T-cell (primary cell): Measurements from ENCODE around the gene RNF103. TPM values are rescaled to one million over a fixed set of nuclear protein-coding genes. Genes with fewer than 3 reads are reported as not detected.

Source experiments
- ATAC-seq, 4 experiments: fragments of 200-7000 bp in 3 of 4; fragments of 150-1000 bp in 1 of 4; cut with Tn5 transposase; replicated peaks in 1 of 4; 1 replicate in 3 of 4; 2 replicates in 1 of 4; pipeline ENCODE4 v1.10.0; 2021; ENCODE audit warnings: moderate library complexity in 3 of 4, mild to moderate bottlenecking in 2 of 4, moderate number of reproducible peaks in 1 of 4
- CTCF ChIA-PET, 2 donors: fragments of 300-600 bp; sonication (Branson Sonifier 250); formaldehyde crosslinking; loops; one replicate each; lab custom pipeline; 2022; ENCODE audit warnings: antibody characterized with exemption in 2 of 2; lab: Charles Lee
- POLR2A ChIA-PET, 2 donors: fragments of 300-600 bp; sonication (Branson Sonifier 250); formaldehyde crosslinking; loops; one replicate each; lab custom pipeline; 2022; ENCODE audit warnings: antibody characterized with exemption in 2 of 2; lab: Charles Lee
- DNase-seq, 35 experiments: peaks; one replicate each; pipeline versions ENCODE4 v3.0.0 to v3.0.0-alpha.2; 2013 to 2023
- H3K27ac ChIP-seq: one replicate; pipeline ENCODE4 v1.5.1; 2013; ENCODE audit warnings: low read length
- H3K27me3 ChIP-seq, 2 experiments: replicated peaks in 1 of 2; 1 replicate in 1 of 2; 2 replicates in 1 of 2; pipeline versions ENCODE4 v1.6.1 to v1.7.0; 2013; ENCODE audit warnings: low read length in 1 of 2, mixed read lengths in 1 of 2; ENCODE audit not compliant: control insufficient read depth in 2 of 2, insufficient read depth in 2 of 2; ENCODE audit errors: extremely low read depth in 1 of 2
- H3K36me3 ChIP-seq, 2 donors: 1 replicate in 1 of 2; 2 replicates in 1 of 2; pipeline versions ENCODE4 v1.6.1 to v1.7.0; 2013; ENCODE audit warnings: low read length in 1 of 2; ENCODE audit not compliant: control insufficient read depth in 2 of 2, insufficient read depth in 1 of 2; ENCODE audit errors: extremely low read depth in 1 of 2
- H3K4me1 ChIP-seq, 2 experiments: 1 replicate in 1 of 2; 2 replicates in 1 of 2; pipeline versions ENCODE4 v1.6.1 to v1.7.0; 2013; ENCODE audit warnings: low read length in 2 of 2, mixed read lengths in 1 of 2; ENCODE audit not compliant: insufficient read depth in 2 of 2, control insufficient read depth in 1 of 2; ENCODE audit errors: extremely low read depth in 1 of 2
- H3K4me3 ChIP-seq, 2 donors: 1 replicate in 1 of 2; 2 replicates in 1 of 2; pipeline versions ENCODE4 v1.5.1 to v1.7.0; 2013; ENCODE audit warnings: mild to moderate bottlenecking in 2 of 2, low read length in 1 of 2, moderate library complexity in 1 of 2; ENCODE audit not compliant: control insufficient read depth in 1 of 2; ENCODE audit errors: extremely low read depth in 1 of 2
- H3K9me3 ChIP-seq: 2 replicates; pipeline ENCODE4 v1.7.0; 2013
- H3K27ac Mint-ChIP-seq, 2 donors: one replicate each; pipeline ENCODE4 v1.8.0; 2020 to 2021; ENCODE audit warnings: mild to moderate bottlenecking in 2 of 2, mixed read lengths in 2 of 2
- H3K27me3 Mint-ChIP-seq, 2 donors: one replicate each; pipeline ENCODE4 v1.8.0; 2021 to 2022; ENCODE audit warnings: mixed read lengths in 2 of 2
- H3K36me3 Mint-ChIP-seq: one replicate; pipeline ENCODE4 v1.8.0; 2021; ENCODE audit warnings: mixed read lengths
- H3K4me1 Mint-ChIP-seq, 3 donors: one replicate each; pipeline ENCODE4 v1.8.0; 2020 to 2022; ENCODE audit warnings: mixed read lengths in 3 of 3, mild to moderate bottlenecking in 1 of 3
- H3K4me3 Mint-ChIP-seq, 3 donors: one replicate each; pipeline ENCODE4 v1.8.0; 2020 to 2022; ENCODE audit warnings: mild to moderate bottlenecking in 3 of 3, mixed read lengths in 3 of 3, moderate library complexity in 3 of 3
- H3K9me3 Mint-ChIP-seq, 3 donors: one replicate each; pipeline ENCODE4 v1.8.0; 2020 to 2022; ENCODE audit warnings: mixed read lengths in 3 of 3
- WGBS: methylation state at CpG from one replicate; pipeline ENCODE4 v1.1.5; 2013; ENCODE audit warnings: missing lambda C conversion rate; ENCODE audit not compliant: insufficient coverage; 5-methylcytosine and 5-hydroxymethylcytosine counted together
- total RNA-seq, 35 experiments: library from RNA in 6 of 35; stranded (reverse) in 6 of 35; fragments of 120-200 nt in 1 of 35; gene quantifications; one replicate each; pipeline versions ENCODE4 v1.2.1 to v1.2.4 and lab custom pipeline; 2013 to 2026

RNF103 gene
- total RNA-seq, 5 donors from 2014 or later (not counting 1 experiment from before 2014, with no cell fraction given): 30.3 to 65.1 (median 32.7) TPM

DNA sequence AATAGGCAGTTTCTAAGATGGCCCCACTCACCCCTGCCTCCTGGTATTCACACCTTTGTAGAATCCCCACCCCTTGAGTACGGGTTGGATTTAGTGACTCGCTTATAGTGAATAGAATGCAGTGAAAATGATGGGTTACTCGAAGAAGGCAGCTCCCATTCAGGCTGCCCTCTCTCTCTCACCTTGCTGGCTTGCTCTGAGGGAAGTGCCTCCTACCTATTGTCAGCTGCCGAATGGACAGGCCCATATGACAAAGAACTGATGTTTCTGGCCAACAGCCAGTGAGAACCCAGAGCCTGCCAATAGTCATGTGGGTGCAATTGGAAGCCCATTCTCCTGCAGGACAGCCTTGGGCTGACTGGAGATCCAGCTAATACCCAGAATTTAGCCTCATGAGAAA lies 22.1 kb upstream of the RNF103 start:
- H3K27me3 ChIP-seq: peaks cover 0 to 6% of the 10 kb centered on the region in 2 experiments
- no peaks in the 10 kb centered on the region for H3K4me1 ChIP-seq
- no peaks in the 10 kb centered on the region for H3K36me3 ChIP-seq
- ChIA-PET POLR2A (no interaction called here), CTCF (no interaction called here)
- WGBS: 29% methylated on average over 1 of the region's 4 CpGs
- Mint-ChIP-seq H3K27me3 (peaks cover 7 to 13% of the 10 kb centered on the region in 2 donors), H3K9me3 (peaks cover 5 to 30% (median 22%) of the 10 kb centered on the region in 3 donors), H3K36me3 (peaks cover 24% of the 10 kb centered on the region), H3K4me1 (no peaks in the 10 kb centered on the region), H3K27ac (no peak overlapping the region), H3K4me3 (no peak overlapping the region)
- no peak overlapping the region for H3K4me3 ChIP-seq
- H3K27ac ChIP-seq: no peak overlapping the region
- H3K9me3 ChIP-seq: peaks cover 7% of the 10 kb centered on the region
- no peak for DNase-seq
- no peak for ATAC-seq

DNA sequence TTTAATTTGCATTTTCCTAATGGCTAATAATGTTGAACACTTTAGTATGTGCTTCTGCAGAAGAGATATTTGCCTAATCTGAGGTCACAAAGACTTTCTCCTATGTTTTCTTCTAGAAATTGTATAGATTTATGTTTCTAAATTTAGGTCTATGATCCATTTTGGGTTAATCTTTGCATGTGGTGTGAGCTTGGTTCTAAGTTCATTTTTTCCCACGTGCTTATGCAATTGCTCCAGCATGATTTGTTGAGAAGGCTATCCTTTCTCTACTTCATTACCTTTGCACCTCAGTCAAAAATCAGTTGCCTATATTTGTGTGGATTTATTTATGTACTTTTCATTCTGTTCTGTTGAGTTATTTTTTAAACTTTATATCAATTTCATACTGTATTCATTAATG lies 15.0 kb upstream of the RNF103 start:
- POLR2A ChIA-PET: no interaction called here
- Mint-ChIP-seq H3K27me3 (no peaks in the 10 kb centered on the region), H3K36me3 (peaks cover 3% of the 10 kb centered on the region)

DNA sequence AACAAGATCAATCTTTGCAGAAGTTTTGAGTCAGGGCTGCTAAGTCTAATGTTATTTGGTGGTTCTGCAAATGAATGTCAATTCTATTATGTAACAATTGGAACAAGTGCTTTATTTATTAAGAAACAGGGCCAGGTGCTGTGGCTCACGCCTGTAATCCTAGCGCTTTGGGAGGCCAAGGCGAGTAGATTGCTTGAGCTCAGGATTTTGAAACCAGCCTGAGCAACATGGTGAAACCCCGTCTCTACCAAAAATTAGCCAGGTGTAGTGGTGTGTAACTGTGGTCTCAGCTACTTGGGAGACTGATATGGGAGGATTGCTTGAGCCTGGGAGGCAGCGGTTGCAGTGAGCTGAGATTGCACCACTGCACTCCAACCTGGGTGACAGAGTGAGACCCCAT lies 13.2 kb upstream of the RNF103 start:
- ChIA-PET POLR2A (no interaction called here), CTCF (no interaction called here)
- H3K9me3 Mint-ChIP-seq: peaks cover 0 to 15% (median 3%) of the 10 kb centered on the region in 3 donors

More for the DNA sequence above, 15.0 kb upstream of the RNF103 start:
- Histone ChIP-seq H3K4me3 (no peak overlapping the region), H3K27ac (no peak overlapping the region), H3K9me3 (no peaks in the 10 kb centered on the region), H3K36me3 (no peaks in the 10 kb centered on the region), H3K27me3 (peaks cover 0 to 2% of the 10 kb centered on the region in 2 experiments), H3K4me1 (no peaks in the 10 kb centered on the region)
- Mint-ChIP-seq H3K9me3 (peaks cover 0 to 15% (median 3%) of the 10 kb centered on the region in 3 donors), H3K27ac (no peak overlapping the region), H3K4me3 (no peak overlapping the region), H3K4me1 (no peaks in the 10 kb centered on the region)
- no CpG with 5 or more reads among the region's 1 CpG for WGBS
- ATAC-seq: no peak
- no peak for DNase-seq
- CTCF ChIA-PET: no interaction called here

DNA sequence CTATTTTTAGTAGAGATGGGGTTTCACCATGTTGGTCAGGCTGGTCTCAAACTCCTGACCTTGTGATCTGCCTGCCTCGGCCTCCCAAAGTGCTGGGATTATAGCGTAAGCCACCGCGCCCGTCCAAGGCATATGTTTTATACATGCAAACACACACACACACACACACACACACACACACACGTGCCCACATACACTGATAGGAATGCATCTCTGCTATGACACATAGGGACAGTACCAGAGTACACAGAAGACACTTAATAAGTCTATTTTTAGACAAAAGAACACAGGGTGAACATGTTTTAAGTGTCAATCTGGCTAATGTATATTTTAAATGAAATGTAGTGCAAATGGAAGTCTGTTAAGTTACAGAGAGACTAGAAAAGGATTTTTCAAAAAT lies 10.7 kb upstream of the RNF103 start:
- Histone ChIP-seq H3K4me1 (no peaks in the 10 kb centered on the region), H3K36me3 (no peaks in the 10 kb centered on the region), H3K4me3 (no peak overlapping the region), H3K27me3 (peaks cover 0 to 7% of the 10 kb centered on the region in 2 experiments), H3K9me3 (no peaks in the 10 kb centered on the region), H3K27ac (no peak overlapping the region)
- Mint-ChIP-seq H3K4me1 (no peaks in the 10 kb centered on the region), H3K27me3 (peaks cover 2 to 4% of the 10 kb centered on the region in 2 donors), H3K4me3 (no peak overlapping the region), H3K27ac (no peak overlapping the region), H3K36me3 (no peaks in the 10 kb centered on the region), H3K9me3 (peaks cover 0 to under 1% (median 0%) of the 10 kb centered on the region in 3 donors)
- 100% methylated on average over 4 of the region's 6 CpGs for WGBS
- DNase-seq (no peak), ATAC-seq (no peak)
- CTCF ChIA-PET: interaction anchor here in 1 of 2 donors (0.6 kb wide), 1 partner anchor 148 kb away, joined by 3 read pairs; no protein-coding TSS in a partner anchor
- POLR2A ChIA-PET: interaction anchor here in 1 of 2 donors (0.7 kb wide), 1 partner anchor 70 kb away, joined by 5 read pairs; no protein-coding TSS in a partner anchor

More for the DNA sequence above, 13.2 kb upstream of the RNF103 start:
- Mint-ChIP-seq H3K27ac (no peak overlapping the region), H3K27me3 (no peaks in the 10 kb centered on the region), H3K4me1 (no peaks in the 10 kb centered on the region), H3K4me3 (no peak overlapping the region), H3K36me3 (peaks cover 3% of the 10 kb centered on the region)
- peaks cover 0 to 2% of the 10 kb centered on the region in 2 experiments for H3K27me3 ChIP-seq
- no peak for DNase-seq
- H3K4me1 ChIP-seq: no peaks in the 10 kb centered on the region
- H3K36me3 ChIP-seq: no peaks in the 10 kb centered on the region
- ATAC-seq: no peak
- H3K9me3 ChIP-seq: no peaks in the 10 kb centered on the region
- H3K4me3 ChIP-seq: no peak overlapping the region
- no peak overlapping the region for H3K27ac ChIP-seq
- WGBS: 100% methylated on average over 3 of the region's 5 CpGs

DNA sequence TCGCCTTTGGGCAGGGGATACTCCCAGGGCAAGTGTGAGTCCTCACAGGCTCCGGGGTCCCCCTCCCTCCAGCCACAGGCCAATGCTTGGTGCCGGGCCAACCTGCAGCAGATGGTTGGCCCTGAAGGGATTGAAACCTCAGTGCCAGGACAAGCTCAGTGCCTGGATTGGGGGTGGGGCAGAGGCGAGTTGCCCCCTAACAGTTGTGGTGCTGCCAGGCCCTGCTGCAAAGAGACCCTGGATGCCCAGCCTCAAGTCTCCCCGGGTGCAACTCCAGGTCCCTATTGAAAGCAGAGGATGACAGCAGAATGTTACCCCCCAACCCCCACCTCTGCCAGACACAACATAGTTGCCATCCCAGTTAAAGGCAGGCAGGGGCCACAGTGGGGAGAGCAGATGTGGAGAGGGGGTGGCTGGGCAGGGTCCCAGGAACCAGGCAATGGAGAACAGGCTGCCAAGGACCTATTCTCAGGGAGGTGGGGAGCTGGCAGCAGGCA lies 9.5 kb upstream of the RNF103 start:
- no peaks in the 10 kb centered on the region for H3K9me3 ChIP-seq
- H3K4me3 Mint-ChIP-seq: no peak overlapping the region
- H3K36me3 Mint-ChIP-seq: no peaks in the 10 kb centered on the region
- H3K27ac Mint-ChIP-seq: no peak overlapping the region
- ChIA-PET CTCF (no interaction called here), POLR2A (interaction anchor here in 1 of 2 donors (0.5 kb wide), 1 partner anchor 89 kb away, joined by 3 read pairs; no protein-coding TSS in a partner anchor)
- H3K36me3 ChIP-seq: no peaks in the 10 kb centered on the region
- H3K4me3 ChIP-seq: no peak overlapping the region
- H3K9me3 Mint-ChIP-seq: no peaks in the 10 kb centered on the region
- no peak for ATAC-seq
- peaks cover 0 to 11% of the 10 kb centered on the region in 2 experiments for H3K27me3 ChIP-seq
- H3K4me1 ChIP-seq: no peaks in the 10 kb centered on the region
- H3K27me3 Mint-ChIP-seq: peaks cover 6 to 9% of the 10 kb centered on the region in 2 donors
- DNase-seq: no peak
- no peaks in the 10 kb centered on the region for H3K4me1 Mint-ChIP-seq
- 71% methylated on average over 1 of the region's 5 CpGs for WGBS
- no peak overlapping the region for H3K27ac ChIP-seq

DNA sequence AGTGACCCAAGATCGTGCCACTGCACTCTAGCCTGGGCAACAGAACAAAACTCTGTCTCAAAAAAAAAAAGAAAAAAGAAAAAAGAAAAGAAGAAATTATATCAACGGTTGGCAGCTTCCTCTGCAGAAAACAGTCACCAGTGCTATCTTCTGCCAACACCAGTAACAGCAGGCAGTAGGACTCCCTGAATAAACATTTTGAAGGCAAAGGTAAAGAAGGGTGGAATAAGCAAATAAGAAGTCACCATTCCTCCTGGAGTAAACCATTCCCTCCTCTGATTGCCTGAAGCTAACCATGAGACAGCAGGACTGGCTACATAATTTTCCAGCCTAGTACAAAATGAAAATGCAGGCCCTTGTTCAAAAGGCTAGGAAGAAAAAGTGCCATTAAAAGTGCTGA lies 9.0 kb upstream of the RNF103 start:
- DNase-seq (no peak), ATAC-seq (no peak)
- no peaks in the 10 kb centered on the region for H3K36me3 Mint-ChIP-seq
- no CpG with 5 or more reads among the region's 2 CpGs for WGBS
- H3K27ac Mint-ChIP-seq: no peak overlapping the region
- H3K27me3 Mint-ChIP-seq: peaks cover 6 to 9% of the 10 kb centered on the region in 2 donors
- Histone ChIP-seq H3K27me3 (peaks cover 0 to 11% of the 10 kb centered on the region in 2 experiments), H3K4me1 (no peaks in the 10 kb centered on the region), H3K9me3 (no peaks in the 10 kb centered on the region), H3K4me3 (no peak overlapping the region), H3K36me3 (no peaks in the 10 kb centered on the region), H3K27ac (no peak overlapping the region)
- H3K4me3 Mint-ChIP-seq: no peak overlapping the region
- H3K9me3 Mint-ChIP-seq: no peaks in the 10 kb centered on the region
- no peaks in the 10 kb centered on the region for H3K4me1 Mint-ChIP-seq
- ChIA-PET CTCF (no interaction called here), POLR2A (interaction anchor here in 1 of 2 donors (0.5 kb wide), 1 partner anchor 89 kb away, joined by 3 read pairs; no protein-coding TSS in a partner anchor)
